Measurements from ENCODE around the gene RITA1. TPM values are rescaled to one million over a fixed set of nuclear protein-coding genes. Genes with fewer than 3 reads are reported as not detected.

RITA1 gene
- total RNA-seq, 1 donor from 2014 or later = 10.2 TPM

GRCh38 chr12:113226696-113227568 is 41.4 kb downstream of the RITA1 start:
- DNase-seq (ENCODE audit: low spot score in 2 of 2) (no peak), FAIRE-seq (no peak)

GRCh38 chr12:113227686-113228391 is 42.3 kb downstream of the RITA1 start:
- FAIRE-seq (no peak), DNase-seq (ENCODE audit: low spot score in 2 of 2) (no peak)

DNA sequence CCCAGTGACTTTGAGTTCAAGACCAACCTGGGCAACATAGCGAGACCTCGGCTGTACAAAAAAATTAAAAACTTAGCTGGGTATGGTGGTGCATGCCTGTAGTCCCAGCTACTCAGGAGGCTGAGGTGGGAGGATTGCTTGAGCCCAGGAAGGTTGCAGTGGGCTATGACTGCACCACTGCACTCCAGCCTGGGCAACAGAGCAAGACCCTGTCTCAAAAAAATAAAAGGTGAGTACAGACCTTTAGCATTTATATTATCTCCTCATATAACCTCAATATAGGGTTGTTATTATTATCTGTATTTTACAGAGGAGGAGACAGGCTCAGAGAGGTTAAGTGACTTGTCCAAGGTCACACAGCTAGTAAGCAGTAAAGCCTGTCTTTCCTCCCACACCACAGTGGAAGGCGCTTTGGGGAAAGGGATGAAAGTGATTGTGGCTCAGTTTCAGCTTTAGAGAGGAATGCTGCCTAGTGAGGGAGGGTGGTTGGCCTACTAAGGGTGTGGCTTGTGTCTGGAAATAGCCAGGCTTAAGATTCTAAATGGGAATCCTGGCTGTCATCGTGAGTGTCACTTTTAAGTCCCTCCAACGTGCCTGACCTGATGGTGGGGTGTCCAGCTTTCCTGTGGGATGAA is 43.0 kb downstream of the RITA1 start:
- no peak for FAIRE-seq

DNA sequence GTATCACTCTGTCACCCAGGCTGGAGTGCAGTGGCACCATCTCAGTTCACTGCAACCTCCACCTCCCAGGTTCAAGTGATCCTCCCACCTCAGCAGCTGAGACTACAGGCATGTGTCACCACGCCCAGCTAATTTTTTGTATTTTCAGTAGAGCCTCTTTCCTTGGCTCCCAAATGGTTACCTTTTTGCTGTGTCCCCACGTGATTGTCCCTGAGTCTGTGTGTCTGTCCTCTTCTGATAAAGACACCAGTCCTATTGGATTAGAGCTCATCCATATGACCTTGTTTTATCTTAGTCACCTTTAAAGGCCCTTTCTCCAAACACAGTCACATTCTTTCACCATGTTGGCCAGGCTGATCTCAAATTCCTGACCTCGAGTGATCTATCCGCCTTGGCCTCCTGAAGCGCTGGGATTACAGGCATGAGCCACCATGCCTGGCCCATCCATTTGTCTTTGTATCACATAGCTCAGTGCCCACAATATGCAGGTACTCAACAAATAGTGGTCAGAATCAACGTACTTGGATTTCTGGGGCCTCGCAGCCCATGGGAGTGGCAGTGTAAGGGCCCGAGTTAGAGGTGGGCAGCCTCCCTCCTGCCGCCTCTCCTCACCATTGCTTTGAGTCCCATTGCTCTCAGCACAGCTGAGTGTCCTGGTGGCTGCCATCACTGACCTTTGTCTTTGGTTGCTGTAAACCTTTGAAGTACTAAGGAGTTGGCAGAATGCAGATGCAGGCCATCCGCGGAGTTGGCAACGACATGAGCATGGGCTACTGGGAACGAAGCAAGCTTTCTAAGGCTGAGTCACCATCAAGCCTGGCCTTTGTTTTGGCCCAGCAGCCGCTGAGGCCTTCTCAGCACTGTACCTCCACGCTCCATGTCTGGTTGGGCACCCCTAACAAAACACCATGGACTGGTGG is 45.1 kb downstream of the RITA1 start:
- FAIRE-seq (no peak), DNase-seq (ENCODE audit: low spot score in 2 of 2) (no peak)

More for the DNA sequence above, 43.0 kb downstream of the RITA1 start:
- DNase-seq (ENCODE audit: low spot score in 2 of 2) = no peak

DNA sequence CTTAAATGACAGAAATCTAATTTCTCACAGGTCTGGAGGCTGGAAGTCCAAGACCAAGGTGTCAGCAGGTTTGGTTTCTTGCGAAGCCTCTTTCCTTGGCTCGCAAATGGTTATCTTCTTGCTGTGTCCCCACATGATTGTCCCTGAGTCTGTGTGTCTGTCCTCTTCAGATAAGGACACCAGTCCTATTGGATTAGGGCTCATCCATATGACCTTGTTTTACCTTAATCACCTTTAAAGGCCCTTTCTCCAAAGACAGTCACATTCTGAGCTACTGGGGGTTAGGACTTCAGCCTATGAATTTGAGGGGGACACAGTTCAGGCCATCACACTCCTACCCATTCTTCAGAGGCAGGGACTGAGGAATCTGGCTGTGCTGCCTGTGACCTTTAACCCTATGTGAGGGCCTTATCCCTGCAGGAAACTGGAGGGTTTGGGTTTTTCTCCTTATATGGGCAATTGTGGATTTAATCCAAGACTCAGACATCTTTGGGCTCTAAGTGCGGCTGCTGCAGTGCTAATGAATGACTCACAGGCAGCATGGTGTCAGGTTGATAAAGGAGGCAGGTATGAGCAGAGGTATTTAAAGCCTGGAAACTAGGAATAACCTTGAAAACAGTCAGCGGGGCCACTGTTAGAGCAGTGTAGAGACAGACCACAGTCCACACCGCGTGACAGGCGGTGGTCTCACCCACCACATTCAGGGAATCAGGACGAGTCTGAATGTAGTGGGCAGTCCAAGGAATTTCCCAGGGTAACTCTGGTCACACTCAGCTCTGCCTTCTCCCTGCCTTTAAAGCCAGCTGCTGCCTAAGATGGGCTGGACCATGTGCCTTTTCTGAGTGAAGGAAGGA is 45.9 kb downstream of the RITA1 start:
- no peak for FAIRE-seq
- no peak for DNase-seq (ENCODE audit: low spot score in 2 of 2)

- FAIRE-seq = no peak
- DNase-seq (ENCODE audit: low spot score in 2 of 2) = no peak
These were observed 46.7 kb downstream of the RITA1 start for GRCh38 chr12:113232089-113232839.

- no peak for FAIRE-seq
- no peak for DNase-seq (ENCODE audit: low spot score in 2 of 2)
These were observed 47.5 kb downstream of the RITA1 start for GRCh38 chr12:113232840-113233585.

GRCh38 chr12:113233967-113234366 is 48.4 kb downstream of the RITA1 start:
- DNase-seq (ENCODE audit: low spot score in 2 of 2) (no peak), FAIRE-seq (no peak)

DNA sequence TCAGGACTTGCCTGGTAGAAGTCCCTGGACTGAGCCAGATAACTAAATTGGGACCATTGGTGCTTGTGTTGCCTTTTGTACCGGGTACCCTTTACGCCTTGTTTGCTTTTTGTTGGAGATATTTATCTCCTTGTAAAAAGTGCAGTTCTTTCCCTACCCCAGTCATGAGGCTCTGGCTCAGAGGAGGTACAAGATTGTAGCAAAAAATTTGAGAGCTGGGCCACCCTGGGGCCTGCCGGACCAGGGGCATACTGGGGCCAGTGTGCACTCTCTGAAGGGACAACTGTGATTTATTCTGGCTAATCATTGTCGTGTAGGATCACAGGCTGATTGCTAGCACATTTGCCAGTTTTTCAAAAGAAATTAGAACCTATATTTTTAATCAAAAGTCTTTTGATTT is 49.0 kb downstream of the RITA1 start:
- DNase-seq (ENCODE audit: low spot score in 2 of 2) (no peak), FAIRE-seq (no peak)

- DNase-seq (ENCODE audit: low spot score in 2 of 2) (no peak), FAIRE-seq (no peak)
These were observed 50.5 kb downstream of the RITA1 start for GRCh38 chr12:113235976-113236375.

- DNase-seq (ENCODE audit: low spot score in 2 of 2) = no peak
- no peak for FAIRE-seq
These were observed 51.2 kb downstream of the RITA1 start for GRCh38 chr12:113236539-113237399.

- FAIRE-seq = no peak
- DNase-seq (ENCODE audit: low spot score in 2 of 2) = no peak
These were observed 52.2 kb downstream of the RITA1 start for GRCh38 chr12:113237748-113238147.

DNA sequence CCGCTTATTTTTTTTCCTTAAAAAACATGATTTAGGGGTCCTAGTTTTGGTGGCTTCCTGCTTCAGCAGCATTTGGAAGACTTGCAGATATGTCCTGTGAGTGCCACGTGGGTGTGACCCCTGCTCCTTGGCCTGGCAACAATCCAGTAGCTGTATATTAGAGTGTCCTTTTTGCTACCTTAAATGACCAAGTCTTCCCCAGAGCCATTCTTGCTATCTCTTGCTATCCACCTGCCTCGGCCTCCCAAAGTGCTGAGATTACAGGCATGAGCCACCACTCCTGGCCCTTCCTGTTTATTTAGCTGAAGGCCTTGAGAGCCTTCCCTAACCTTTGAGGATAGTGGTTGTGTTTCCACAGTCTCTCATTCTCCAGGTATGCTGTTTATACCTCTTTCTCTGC is 52.8 kb downstream of the RITA1 start:
- FAIRE-seq = no peak
- DNase-seq (ENCODE audit: low spot score in 2 of 2) = no peak

DNA sequence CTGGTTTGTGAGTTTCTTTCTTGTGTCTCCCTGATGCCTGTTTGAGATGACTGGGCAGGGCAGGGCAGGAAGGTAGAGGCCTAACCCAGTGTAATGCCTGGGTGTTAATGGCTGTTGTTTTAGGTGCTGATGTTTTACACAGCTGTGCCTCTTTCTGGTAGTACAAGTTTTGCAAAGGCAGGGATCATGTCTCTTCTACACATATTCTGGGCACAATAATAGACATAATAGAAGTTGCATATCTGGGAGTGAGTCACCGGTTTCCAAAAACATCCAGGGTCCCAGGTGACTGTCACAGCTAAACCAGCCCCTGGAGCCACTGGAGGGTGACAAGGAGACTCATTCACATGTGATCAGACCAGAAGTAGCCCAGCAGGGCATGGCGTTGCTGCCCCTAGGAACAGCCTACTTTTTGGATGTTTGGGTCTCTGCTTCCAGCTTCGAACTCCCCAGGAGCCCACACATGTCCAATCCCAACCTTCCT is 53.8 kb downstream of the RITA1 start:
- no peak for FAIRE-seq

GRCh38 chr12:113239811-113240331 is 54.4 kb downstream of the RITA1 start:
- DNase-seq (ENCODE audit: low spot score in 2 of 2) (no peak), FAIRE-seq (no peak)

More for the DNA sequence above, 53.8 kb downstream of the RITA1 start:
- DNase-seq (ENCODE audit: low spot score in 2 of 2) = no peak

DNA sequence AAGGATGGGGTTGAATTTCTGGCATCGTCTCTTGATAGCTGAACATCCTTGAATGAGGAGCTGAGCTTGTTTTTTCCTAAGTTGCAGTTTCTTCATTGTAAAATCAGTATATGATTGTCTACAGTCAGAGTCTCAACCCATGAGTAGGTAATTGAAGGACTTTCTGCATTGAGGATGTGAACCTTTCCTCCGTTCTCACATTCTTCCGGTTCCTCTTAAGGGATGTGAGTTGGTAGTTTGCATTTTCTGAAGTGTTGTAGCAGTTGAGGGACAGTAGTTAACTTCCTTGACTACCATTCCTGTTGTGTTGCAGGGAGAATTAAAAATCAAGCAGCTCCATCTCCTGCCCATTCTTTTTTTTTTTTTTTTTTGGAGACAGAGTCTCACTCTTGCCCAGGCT is 54.9 kb downstream of the RITA1 start:
- DNase-seq (ENCODE audit: low spot score in 2 of 2) (no peak), FAIRE-seq (no peak)
